GM15510 (cell line): ENCODE results near the gene ZBTB7A.

Experiments
- POLR2A ChIP-seq: IDR thresholded peaks from 3 replicates; pipeline ENCODE4 v1.6.1; 2011; ENCODE audit warnings: borderline replicate concordance; ENCODE audit not compliant: insufficient read length; ENCODE audit errors: extremely low read depth

Gene ZBTB7A

DNA sequence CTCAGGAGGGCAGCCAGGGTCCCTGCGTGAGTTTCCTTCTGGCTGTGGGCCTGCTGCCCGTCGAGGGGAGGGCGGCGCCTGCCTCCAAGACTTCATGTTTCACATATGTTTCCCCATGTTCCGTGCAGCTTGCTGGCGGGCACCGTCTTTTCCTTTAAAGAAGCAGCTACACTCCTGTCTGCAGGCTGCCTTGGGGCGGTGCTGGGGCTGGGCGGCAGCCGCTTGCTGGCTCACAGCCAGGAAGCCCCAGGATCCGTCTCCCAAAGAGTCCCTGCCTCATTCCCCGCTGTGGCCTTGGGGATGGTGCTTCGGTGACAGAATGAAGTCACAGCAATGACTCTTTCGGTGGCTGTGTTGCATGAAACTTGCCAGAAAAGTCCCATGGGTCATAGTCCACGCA lies 34.3 kb downstream of the ZBTB7A start:
- TF ChIP-seq POLR2A = no peak

DNA sequence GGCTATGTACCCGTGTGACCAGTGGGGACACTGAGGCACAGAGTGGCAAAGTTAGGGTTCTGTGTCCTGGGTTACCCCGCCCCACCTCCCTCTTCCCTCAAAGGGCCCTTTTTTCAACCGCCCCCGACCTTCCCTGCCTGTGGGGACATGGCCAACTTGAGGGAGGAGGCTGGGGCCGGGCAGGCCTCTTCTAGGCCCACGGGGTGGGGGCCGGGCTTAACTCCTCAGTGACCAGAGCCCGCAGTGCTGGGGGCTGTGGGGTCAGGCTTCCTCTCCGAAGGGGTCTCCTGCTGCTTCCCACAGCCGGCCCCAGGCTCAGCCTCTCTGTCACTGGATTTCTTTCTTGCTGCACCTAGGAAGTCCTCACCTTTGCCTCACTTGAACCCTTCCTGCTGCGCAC lies 35.3 kb downstream of the ZBTB7A start:
- TF ChIP-seq POLR2A = no peak

DNA sequence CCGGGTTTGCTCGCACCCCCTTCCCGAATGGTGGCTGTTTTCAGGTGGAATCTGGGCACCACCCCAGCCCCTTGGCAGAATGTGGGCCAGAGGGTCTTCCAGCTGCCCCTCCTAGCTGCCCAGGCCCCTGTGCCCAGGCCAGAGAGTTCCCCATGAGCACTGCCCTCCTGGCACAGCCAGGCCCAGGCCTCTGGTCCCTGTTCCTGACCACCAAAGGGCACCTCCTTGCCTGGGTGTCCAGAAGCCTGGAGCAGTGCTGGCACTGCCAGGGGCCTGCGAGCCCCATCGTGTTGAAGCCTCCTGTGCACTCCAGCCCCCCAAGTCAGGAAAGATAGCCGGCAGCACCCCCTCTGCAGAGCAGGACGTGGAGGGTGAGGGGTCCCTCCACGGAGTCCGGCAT lies 35.7 kb downstream of the ZBTB7A start:
- no peak for TF ChIP-seq POLR2A

DNA sequence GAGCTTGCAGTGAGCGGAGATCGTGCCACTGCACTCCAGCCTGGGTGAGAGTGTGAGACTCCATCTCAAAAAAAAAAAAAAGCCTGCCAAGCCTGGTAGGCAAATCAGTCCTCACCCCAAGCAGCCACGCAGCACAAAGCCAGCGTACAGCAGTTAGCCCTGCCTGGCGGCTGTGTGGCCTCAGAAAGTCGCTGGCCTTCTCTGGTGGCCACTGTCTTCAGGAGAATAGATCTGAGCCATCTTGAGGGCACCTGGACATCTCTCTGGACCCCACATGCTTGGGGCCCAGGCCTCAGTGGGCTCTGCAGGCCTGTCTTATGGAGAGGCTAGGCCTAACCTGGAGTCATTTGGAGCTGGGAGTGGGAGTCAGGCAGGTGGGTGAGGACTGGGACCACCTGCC lies 36.1 kb downstream of the ZBTB7A start:
- TF ChIP-seq POLR2A = no peak

DNA sequence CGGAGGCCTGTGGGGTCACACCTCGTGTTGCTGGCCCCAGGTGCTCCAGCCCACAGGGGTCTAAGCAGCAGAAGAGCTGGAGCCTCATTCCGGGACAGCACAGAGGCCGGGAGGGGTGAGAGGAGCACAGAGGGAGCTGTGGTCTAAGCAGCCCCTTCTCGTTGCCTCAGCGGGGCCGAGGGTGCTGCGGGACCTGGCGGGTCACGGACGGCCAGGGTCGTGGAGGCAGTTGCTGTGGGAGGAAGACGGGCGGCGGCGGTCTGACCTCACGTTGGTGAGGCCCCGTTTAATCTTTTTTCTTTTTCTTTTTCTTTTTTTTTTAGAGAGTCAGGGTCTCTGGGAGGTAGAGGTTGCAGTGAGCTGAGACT lies 37.5 kb downstream of the ZBTB7A start:
- TF ChIP-seq POLR2A = no peak

DNA sequence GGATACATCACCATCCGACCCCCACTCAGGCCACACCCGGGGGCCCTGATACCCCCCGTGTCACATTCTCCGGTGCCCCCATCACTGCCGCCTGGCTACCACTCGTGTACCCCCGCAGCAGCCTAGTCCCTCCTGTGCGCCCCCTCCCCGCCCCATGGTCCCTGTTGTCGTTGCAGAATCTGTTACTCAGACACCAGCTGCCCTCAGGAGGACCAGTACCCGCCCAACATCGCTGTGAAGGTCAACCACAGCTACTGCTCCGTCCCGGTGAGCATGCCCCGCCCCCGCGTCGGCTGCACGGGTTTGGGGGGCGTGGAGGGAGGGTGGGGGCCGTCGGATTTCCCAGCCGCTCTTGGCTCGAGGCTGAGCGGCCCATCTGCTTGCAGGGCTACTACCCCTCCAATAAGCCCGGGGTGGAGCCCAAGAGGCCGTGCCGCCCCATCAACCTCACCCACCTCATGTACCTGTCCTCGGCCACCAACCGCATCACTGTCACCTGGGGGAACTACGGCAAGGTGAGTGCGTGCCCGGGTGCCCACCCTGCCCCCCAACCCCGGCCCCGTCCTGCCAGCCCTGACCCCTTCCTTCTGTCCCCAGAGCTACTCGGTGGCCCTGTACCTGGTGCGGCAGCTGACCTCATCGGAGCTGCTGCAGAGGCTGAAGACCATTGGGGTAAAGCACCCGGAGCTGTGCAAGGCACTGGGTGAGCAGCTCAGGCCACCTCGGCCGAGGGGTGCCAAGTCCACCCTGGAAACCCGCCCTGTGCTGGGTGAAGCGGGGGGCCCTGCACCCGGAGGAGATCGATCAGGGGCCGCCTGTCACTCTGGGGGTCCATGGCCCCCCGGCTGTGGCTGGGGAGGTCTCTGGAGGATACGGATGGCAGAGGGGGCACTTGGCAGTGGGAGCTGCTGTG lies 38.1 kb downstream of the ZBTB7A start:
- TF ChIP-seq POLR2A = no peak

DNA sequence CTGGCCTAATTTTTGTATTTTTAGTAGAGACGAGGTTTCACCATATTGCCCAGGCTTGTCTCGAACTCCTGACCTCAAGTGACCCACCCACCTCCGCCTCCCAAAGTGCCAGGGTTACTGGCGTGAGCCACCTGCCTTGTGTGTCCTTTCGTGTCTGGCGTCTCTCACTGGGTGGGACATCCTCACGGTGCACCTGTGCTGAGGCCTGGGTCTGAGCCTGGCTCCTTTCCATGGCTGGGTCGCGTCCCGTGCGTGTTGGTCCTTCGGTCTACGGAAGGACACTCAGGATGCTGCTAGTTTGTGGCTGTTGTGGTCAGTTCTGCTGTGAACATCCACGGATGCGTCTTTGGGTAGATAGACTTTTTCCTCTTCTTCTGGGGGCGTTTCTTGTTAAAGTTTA lies 39.6 kb downstream of the ZBTB7A start:
- no peak for TF ChIP-seq POLR2A

DNA sequence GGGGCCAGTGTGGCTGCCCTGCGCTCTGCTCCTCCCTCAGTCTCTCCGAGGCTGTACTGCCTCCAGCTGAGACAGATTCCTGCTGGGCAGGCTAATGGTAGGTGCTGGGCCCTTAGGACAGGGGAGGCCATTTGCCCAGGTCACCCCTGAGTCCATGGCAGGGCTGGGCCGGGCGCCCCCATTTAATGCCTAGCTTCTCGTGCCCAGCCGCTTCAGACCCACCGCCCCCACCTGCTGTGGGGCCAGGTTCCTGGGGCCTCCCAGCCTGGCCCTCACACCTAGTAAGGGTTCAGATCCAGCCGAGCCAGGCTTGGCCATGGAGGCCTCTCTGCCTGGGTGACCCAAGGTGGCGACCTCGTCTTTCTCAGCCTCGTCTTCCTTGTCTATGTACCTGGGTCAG lies 41.4 kb downstream of the ZBTB7A start:
- TF ChIP-seq POLR2A = no peak

DNA sequence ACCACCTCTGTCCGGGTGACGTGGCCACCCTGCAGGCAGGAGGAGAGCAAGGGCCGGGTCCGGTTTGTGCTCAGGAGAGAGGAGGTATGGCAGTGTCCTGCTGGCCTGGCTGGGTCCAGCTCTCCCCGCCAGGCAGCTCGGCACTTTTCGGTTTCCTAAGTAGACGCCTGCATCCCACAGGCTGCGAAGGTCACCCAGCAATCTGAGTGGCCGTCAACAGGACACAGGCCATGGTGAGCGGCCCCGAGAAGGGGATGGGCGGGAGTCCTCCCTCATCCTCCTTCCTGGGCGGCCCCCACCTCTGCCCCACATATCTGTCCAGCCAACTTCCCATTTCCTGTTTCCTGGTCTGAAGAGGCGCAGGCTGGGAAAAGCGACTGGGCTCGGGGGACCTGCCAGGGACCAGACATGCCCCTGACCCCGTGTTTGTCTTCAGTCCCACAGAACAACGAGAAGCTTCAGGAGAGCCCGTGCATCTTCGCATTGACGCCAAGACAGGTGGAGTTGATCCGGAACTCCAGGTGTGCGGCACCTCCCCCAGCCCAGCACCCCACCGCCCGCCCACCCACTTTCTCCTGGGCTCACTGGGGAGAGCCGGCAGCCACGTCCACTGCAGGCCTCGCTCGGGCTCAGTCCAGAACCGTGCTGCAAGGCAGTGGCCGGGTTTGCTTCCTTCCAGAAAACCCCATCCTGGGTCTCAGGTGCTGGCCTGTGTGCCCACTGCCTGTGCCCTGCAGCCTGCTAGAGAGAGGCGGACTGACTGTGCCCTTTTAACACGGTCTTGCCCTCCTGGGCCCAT lies 42.9 kb downstream of the ZBTB7A start:
- TF ChIP-seq POLR2A = no peak

DNA sequence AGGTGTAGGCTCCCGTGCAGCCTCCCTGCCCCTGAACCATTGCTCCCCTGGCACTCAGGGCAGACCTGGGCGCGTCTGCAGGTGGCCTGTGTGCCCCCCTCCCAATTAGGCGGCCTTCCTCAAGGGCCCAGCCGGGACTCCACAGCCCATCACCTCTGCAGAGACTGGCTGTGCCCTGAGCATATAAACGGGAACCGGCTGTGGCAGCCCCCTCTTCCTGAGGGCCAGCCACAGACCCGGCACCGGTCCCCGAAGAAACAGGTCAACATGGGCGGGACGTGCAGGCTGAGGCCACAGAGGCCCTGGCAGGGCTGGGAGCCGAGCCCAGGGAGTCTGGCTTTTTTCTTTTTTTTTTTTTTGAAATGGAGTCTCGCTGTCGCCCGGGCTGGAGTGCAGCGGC lies 47.1 kb downstream of the ZBTB7A start:
- TF ChIP-seq POLR2A = no peak

DNA sequence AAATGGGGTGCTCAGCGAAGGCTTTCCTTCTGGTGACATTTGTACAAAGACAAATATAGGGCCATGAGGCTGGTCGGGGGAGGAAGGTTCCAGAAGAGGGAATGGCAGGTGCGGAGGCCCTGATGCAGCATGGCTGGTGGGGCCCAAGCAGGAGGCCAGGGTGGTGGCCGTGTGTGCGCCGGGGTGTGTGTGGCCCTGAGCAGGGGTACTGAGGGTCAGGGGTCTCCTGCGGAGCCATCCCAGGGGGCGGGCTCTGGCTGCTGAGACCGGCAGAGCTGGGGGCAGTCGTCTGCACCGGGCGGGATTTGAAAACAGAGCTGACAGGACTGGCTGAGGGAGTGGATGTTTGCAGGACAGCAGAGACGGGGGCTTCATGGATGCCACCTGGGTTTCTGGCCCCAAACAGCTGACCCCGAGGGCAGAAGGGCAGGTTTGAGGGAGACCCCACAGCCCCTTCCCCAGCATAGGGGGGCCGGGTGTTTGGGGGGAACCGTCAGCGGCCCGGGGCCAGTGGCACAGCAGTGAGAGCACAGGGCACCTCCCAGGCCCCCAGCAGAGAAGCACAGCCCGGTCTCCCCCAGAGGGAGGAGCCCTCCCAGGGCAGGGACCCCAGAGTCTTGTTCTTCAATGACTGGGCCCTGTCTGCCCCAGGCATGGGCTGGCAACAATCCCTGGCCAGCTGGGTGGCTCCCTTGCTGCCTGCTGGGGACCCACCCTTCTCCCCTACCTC lies 47.8 kb downstream of the ZBTB7A start:
- TF ChIP-seq POLR2A = no peak

DNA sequence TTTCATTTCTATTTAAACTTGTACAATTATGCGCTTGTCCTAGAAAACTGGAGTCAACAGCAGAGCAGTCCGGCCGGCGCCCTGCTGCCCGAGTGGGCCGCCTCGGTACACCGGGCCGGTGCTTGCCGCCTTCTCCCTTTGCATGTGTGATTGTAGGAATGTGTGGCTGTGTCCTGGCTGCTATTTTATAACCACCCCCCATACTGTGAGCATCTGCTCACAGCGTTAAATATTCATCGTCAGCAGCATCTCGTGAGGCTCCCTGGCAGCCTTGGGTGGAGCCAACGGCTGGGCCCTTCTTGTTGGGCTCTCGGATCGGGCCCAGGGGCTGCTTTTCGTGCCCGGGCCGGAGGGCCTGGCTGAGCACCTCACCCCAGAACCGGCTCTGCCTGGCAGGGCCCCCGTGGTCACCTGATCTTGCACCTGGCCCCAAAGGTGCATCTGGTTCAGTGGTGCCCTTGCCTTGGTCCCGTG lies 48.5 kb downstream of the ZBTB7A start:
- no peak for TF ChIP-seq POLR2A

DNA sequence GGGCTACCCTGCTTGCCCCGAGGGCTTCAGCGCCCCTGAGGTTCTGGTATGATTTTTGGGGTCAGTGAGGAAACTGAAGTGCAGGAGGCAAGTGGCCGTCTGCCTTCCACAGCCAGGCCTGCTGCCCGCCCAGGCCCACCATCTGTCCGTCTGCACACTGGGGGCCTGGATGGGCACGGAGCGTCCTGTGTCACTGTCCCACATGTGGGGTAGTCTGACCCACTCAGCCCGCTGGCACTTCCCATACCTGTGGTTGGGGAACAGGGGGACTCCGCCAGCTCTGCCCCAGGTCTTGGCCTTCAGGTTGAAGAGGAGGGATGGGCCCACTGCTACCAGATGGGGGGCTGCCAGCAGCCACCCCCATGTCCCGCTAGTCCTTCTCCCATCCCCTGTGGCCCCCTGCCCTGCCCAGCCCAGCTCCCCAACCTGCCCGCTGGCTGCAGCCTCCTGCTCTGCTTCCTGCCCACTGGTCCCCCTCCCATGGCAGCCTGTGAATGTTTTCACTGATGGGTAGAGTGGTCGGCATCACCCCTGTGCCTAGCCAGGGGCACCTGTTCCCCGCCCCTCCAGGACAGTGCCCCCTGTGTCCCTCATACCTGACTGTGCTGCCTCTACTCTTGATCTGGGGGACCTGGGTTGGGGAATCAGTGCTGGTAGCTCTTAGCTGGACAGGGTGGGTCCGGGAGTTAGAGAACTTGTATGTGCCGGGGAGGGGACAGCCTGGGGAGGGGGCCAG lies 49.6 kb downstream of the ZBTB7A start:
- TF ChIP-seq POLR2A = no peak

DNA sequence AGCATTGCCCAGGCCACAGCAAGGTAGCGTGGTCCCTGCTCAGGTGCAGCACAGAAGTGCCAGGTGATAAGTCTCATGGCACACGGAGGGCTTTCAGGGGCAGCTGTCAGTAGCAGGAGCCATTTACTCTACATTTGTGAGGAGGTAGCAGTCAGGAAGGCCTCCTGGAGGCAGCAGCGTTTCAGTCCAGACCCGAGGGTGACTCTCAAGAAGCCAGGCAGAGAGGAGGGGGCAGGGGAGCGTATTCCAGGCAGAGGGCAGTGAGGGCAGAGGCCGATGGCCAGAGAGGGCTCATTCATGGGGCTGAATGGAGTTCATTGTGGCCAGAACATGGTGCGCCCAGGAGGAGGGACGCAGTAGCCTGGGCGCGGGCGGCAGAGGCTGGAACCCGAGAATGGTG lies 50.2 kb downstream of the ZBTB7A start:
- no peak for TF ChIP-seq POLR2A
